Mesenchymal stem cell (in vitro differentiated cells and primary cell): ENCODE results near the gene ASB13.

Experiments
- DNase-seq: peaks from one replicate; pipeline ENCODE4 v3.0.0-alpha.2; 2013
- H2AFZ ChIP-seq: one replicate; pipeline ENCODE4 v1.6.1; 2013; ENCODE audit warnings: low read depth, mild to moderate bottlenecking, control low read depth, inconsistent platforms, low read length, moderate library complexity
- H2AK5ac ChIP-seq: 2 replicates; pipeline ENCODE4 v1.6.1; 2013; ENCODE audit warnings: low read length, moderate library complexity, mild to moderate bottlenecking, inconsistent platforms; ENCODE audit not compliant: severe bottlenecking
- H2BK120ac ChIP-seq: one replicate; pipeline ENCODE4 v1.6.1; 2013; ENCODE audit warnings: low read depth, mild to moderate bottlenecking, inconsistent platforms, low read length, moderate library complexity
- H2BK12ac ChIP-seq, 2 experiments: one replicate each; pipeline ENCODE4 v1.6.1; 2013; ENCODE audit warnings: inconsistent platforms in 2 of 2, low read length in 2 of 2, mild to moderate bottlenecking in 2 of 2, moderate library complexity in 2 of 2, control low read depth in 1 of 2
- H2BK15ac ChIP-seq: one replicate; pipeline ENCODE4 v1.6.1; 2013; ENCODE audit warnings: mild to moderate bottlenecking, low read depth, inconsistent platforms; ENCODE audit not compliant: poor library complexity, severe bottlenecking
- H2BK5ac ChIP-seq: 2 replicates; pipeline ENCODE4 v1.6.1; 2013; ENCODE audit warnings: low read depth, mild to moderate bottlenecking, low read length, control low read depth, inconsistent platforms; ENCODE audit not compliant: poor library complexity, severe bottlenecking
- H3K14ac ChIP-seq, 2 experiments: one replicate each; pipeline ENCODE4 v1.6.1; 2013; ENCODE audit warnings: inconsistent platforms in 2 of 2, low read length in 2 of 2, control low read depth in 1 of 2, mild to moderate bottlenecking in 1 of 2, moderate library complexity in 1 of 2
- H3K18ac ChIP-seq, 2 experiments: one replicate each; pipeline ENCODE4 v1.6.1; 2013; ENCODE audit warnings: inconsistent platforms in 2 of 2, low read length in 2 of 2, control low read depth in 1 of 2, low read depth in 1 of 2, mild to moderate bottlenecking in 1 of 2
- H3K23ac ChIP-seq, 2 experiments: one replicate each; pipeline ENCODE4 v1.6.1; 2013; ENCODE audit warnings: inconsistent platforms in 2 of 2, low read length in 2 of 2, mild to moderate bottlenecking in 2 of 2, moderate library complexity in 2 of 2, control low read depth in 1 of 2
- H3K27ac ChIP-seq: 2 replicates; pipeline ENCODE4 v1.5.1; 2013; ENCODE audit warnings: mild to moderate bottlenecking, moderate library complexity, low read length, control low read depth, inconsistent platforms; ENCODE audit not compliant: poor library complexity, severe bottlenecking
- H3K27me3 ChIP-seq, 2 experiments: 2 replicates each; pipeline versions ENCODE4 v1.6.1 to v1.7.0; 2013; ENCODE audit warnings: low read length in 2 of 2, mild to moderate bottlenecking in 2 of 2, moderate library complexity in 2 of 2, control low read depth in 1 of 2, inconsistent platforms in 1 of 2; ENCODE audit not compliant: control insufficient read depth in 1 of 2, insufficient read depth in 1 of 2
- H3K36me3 ChIP-seq, 2 experiments: 2 replicates each; pipeline versions ENCODE4 v1.6.1 to v1.7.0; 2013; ENCODE audit warnings: low read length in 2 of 2, control low read depth in 1 of 2, inconsistent platforms in 1 of 2, low read depth in 1 of 2, mild to moderate bottlenecking in 1 of 2; ENCODE audit not compliant: insufficient read depth in 2 of 2, control insufficient read depth in 1 of 2
- H3K4ac ChIP-seq, 2 experiments: one replicate each; pipeline ENCODE4 v1.6.1; 2013; ENCODE audit warnings: inconsistent platforms in 2 of 2, low read length in 2 of 2, mild to moderate bottlenecking in 2 of 2, moderate library complexity in 2 of 2, control low read depth in 1 of 2, low read depth in 1 of 2
- H3K4me1 ChIP-seq: 2 replicates; pipeline ENCODE4 v1.6.1; 2013; ENCODE audit warnings: low read depth, low read length, control low read depth; ENCODE audit not compliant: control insufficient read depth, insufficient read depth
- H3K4me2 ChIP-seq: 2 replicates; pipeline ENCODE4 v1.6.1; 2013; ENCODE audit warnings: low read length, mild to moderate bottlenecking, inconsistent platforms; ENCODE audit not compliant: poor library complexity, severe bottlenecking
- H3K4me3 ChIP-seq, 2 experiments: 2 replicates each; pipeline versions ENCODE4 v1.5.1 to v1.7.0; 2013; ENCODE audit warnings: low read length in 2 of 2, mild to moderate bottlenecking in 2 of 2, control low read depth in 1 of 2, low read depth in 1 of 2; ENCODE audit not compliant: insufficient read depth in 1 of 2
- H3K79me1 ChIP-seq: replicated peaks from 2 replicates; pipeline ENCODE4 v1.6.1; 2013; ENCODE audit warnings: mild to moderate bottlenecking, control low read depth, low read length, inconsistent platforms; ENCODE audit not compliant: poor library complexity, severe bottlenecking
- H3K9ac ChIP-seq: 2 replicates; pipeline ENCODE4 v1.7.0; 2013; ENCODE audit warnings: mild to moderate bottlenecking, low read length, moderate library complexity
- H3K9me3 ChIP-seq: 2 replicates; pipeline ENCODE4 v1.7.0; 2013; ENCODE audit warnings: mild to moderate bottlenecking, low read length; ENCODE audit not compliant: control insufficient read depth
- H4K8ac ChIP-seq: one replicate; pipeline ENCODE4 v1.6.1; 2013; ENCODE audit warnings: inconsistent platforms, mild to moderate bottlenecking, low read length, moderate library complexity
- H4K91ac ChIP-seq: one replicate; pipeline ENCODE4 v1.6.1; 2013; ENCODE audit warnings: mild to moderate bottlenecking, low read length, inconsistent platforms
- WGBS: methylation state at CpG from one replicate; pipeline ENCODE4 v1.1.7; 2013; ENCODE audit warnings: mixed read lengths; 5-methylcytosine and 5-hydroxymethylcytosine counted together

ASB13 gene

DNA sequence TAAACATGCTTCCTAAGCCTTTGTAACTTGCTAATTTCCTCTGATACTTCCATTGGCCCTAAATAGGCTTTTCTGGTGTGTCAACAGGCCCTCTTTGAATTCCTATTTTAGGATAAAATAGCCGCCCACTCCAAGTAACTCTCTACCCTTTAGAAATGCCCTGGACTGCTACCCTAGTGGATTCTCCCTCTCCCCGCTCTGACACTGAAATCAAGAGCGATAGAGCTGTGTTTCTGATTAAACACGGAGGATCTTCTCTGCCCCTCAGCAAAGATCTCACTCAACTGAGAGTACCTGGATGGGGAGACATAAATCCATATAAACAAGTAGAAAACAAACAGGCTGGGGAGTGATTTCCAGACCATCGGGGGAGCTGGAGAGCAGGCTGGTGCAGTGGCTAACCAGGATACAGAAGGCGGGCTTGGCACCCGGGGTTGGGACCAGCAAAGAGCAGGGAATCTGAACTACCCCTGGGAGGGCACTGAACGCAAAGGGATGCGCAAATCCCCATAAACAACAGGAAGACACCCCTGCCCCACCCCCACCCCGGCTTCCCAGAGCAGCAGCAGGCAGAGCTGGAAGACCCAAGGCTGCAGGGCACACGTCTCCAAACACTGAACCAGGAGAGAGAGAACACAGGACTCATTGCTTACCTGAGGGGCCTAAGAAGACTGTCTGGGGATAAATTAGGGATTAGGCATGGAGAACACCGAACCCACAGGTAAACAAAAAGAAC, 2.5 kb downstream of the ASB13 start:
- no peak overlapping the region for H3K4ac ChIP-seq
- H3K23ac ChIP-seq = no peak overlapping the region
- H3K14ac ChIP-seq = no peak overlapping the region
- peaks cover 0 to 4% of the 10 kb centered on the region in 2 experiments for H3K36me3 ChIP-seq
- no peak overlapping the region for H2BK15ac ChIP-seq
- no peak overlapping the region for H2BK5ac ChIP-seq
- H3K4me1 ChIP-seq = peaks cover 19% of the 10 kb centered on the region
- no peaks in the 10 kb centered on the region for H3K27me3 ChIP-seq
- no peak overlapping the region for H2BK12ac ChIP-seq
- no peak for DNase-seq
- no peak overlapping the region for H2BK120ac ChIP-seq
- H2AK5ac ChIP-seq = no peak overlapping the region
- no peaks in the 10 kb centered on the region for H3K9me3 ChIP-seq
- H3K9ac ChIP-seq = no peak overlapping the region
- H3K4me2 ChIP-seq = no peak overlapping the region
- H4K91ac ChIP-seq = no peak overlapping the region
- no peak overlapping the region for H3K18ac ChIP-seq
- peaks cover 16% of the 10 kb centered on the region for H3K79me1 ChIP-seq
- no peak overlapping the region for H2AFZ ChIP-seq
- no peak overlapping the region for H3K27ac ChIP-seq
- H3K4me3 ChIP-seq = no peak overlapping the region
- 77% methylated on average over 11 of the region's 12 CpGs for WGBS
- H4K8ac ChIP-seq = no peak overlapping the region

DNA sequence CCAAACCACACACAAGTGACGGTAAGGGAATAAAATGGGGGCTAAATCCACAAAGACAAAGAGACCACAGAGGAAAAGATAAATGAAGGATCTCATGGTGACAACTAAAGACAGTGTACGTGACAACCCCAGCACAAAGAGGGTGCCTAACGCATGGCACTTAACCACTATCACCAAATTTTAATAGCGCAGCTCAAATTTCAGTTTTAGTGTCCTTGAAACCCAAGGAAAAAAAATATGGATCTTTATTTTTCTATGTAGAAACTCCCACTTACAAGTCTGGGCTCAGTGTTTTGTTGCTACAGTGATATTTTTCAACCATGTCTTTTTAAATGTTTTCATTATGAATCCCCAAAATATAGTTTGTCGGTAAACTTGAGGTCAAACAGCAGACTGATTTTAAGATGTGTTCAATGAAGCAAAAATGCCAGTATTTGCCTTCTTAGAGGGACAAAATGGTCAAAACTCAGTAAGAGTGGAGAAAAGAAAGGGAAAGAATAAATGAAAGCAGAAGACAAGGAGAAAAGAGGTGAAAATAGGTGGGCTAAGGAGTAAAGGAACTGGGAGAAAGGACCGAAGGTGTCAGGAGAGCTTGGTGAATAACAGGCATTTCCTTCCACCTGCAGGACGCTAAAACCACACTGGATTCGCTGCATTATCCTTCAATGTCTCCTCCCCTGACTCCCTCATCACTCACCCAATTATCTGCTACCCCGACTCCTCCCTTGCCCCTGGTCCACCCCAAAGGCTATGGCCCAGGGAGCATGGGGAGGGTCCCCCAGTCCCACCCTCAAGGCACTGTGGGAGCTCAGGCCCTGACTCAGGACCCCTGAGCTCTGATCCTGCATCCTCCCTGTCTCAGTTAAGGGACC, 3.5 kb downstream of the ASB13 start:
- H3K36me3 ChIP-seq = peaks cover 0 to 4% of the 10 kb centered on the region in 2 experiments
- no peaks in the 10 kb centered on the region for H3K27me3 ChIP-seq
- DNase-seq = no peak
- no peak overlapping the region for H2AFZ ChIP-seq
- no peak overlapping the region for H2AK5ac ChIP-seq
- H3K14ac ChIP-seq = no peak overlapping the region
- H3K27ac ChIP-seq = no peak overlapping the region
- no peak overlapping the region for H2BK120ac ChIP-seq
- no peak overlapping the region for H3K4me3 ChIP-seq
- H4K8ac ChIP-seq = no peak overlapping the region
- no peak overlapping the region for H3K18ac ChIP-seq
- peaks cover 19% of the 10 kb centered on the region for H3K4me1 ChIP-seq
- H3K79me1 ChIP-seq = peaks cover 16% of the 10 kb centered on the region
- no peak overlapping the region for H3K23ac ChIP-seq
- H4K91ac ChIP-seq = no peak overlapping the region
- H2BK15ac ChIP-seq = no peak overlapping the region
- no peak overlapping the region for H2BK5ac ChIP-seq
- H2BK12ac ChIP-seq = no peak overlapping the region
- no peak overlapping the region for H3K4me2 ChIP-seq
- 84% methylated on average over 7 of the region's 9 CpGs for WGBS
- H3K9ac ChIP-seq = no peak overlapping the region
- H3K4ac ChIP-seq = no peak overlapping the region
- H3K9me3 ChIP-seq = no peaks in the 10 kb centered on the region

GRCh38 chr10:5661043-5661442, 5.4 kb downstream of the ASB13 start:
- no peak overlapping the region for H3K4ac ChIP-seq
- H3K9me3 ChIP-seq = no peaks in the 10 kb centered on the region
- no peak overlapping the region for H3K9ac ChIP-seq
- H3K4me1 ChIP-seq = peaks cover 13% of the 10 kb centered on the region
- H3K27ac ChIP-seq = no peak overlapping the region
- no peak overlapping the region for H2BK15ac ChIP-seq
- H3K36me3 ChIP-seq = peaks cover 0 to 2% of the 10 kb centered on the region in 2 experiments
- no peak overlapping the region for H3K4me2 ChIP-seq
- no peak overlapping the region for H4K91ac ChIP-seq
- no peak overlapping the region for H3K23ac ChIP-seq
- H2BK5ac ChIP-seq = no peak overlapping the region
- no peak overlapping the region for H4K8ac ChIP-seq
- H3K27me3 ChIP-seq = no peaks in the 10 kb centered on the region
- 95% methylated on average over 6 of the region's 6 CpGs for WGBS
- no peak overlapping the region for H2BK12ac ChIP-seq
- H2AK5ac ChIP-seq = no peak overlapping the region
- H3K79me1 ChIP-seq = peaks cover 16% of the 10 kb centered on the region
- H2AFZ ChIP-seq = no peak overlapping the region
- no peak overlapping the region for H3K14ac ChIP-seq
- no peak overlapping the region for H3K4me3 ChIP-seq
- no peak overlapping the region for H3K18ac ChIP-seq
- DNase-seq = no peak
- no peak overlapping the region for H2BK120ac ChIP-seq
